GM19395 (cell line): ENCODE data around the gene EFCAB12.
"Not testable (repeated sequence)": the region's sequence is repeated elsewhere in the genome, so short reads cannot be mapped to it uniquely, and the experiment has no call there.

Experiments used
- ATAC-seq: cut with Tn5 transposase; IDR thresholded peaks from one replicate; pipeline ENCODE4 v1.9.1; 2021; ENCODE audit warnings: mild to moderate bottlenecking, moderate library complexity; ENCODE audit not compliant: unreplicated experiment

EFCAB12 gene

DNA sequence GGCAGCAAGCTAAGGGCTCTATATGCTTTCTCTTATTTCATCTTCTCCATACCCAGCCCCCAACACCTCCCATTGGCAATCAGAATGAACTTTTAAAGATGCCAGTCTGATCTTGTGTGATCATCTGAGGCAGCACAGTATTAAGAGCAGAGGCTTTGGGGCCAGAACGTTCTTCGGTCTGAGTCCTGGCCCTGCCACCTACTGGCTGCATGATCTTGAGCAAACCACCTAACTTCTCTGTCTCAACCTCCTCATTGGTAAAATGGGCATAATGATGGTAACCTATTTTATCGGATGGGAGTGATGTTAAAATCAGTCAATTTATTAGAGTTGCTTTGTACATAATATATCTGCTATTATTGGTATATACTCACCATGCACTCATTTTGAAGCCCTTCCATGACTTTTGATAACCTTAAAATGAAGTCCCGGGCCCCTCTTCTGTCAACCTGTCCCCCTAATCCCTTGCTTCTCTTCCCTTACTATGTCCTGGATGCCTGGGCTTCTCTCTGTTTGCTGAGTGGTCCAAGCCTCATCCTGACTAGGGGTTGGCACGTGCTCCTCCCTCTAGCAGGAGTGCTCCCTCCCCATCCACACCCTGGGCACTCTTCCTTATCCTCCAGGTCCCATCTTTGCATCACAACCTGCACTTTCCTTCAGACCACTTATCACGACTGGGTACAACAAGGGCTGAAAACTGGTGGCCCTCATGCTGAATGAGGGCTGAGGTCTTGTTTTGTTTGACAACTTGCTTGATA lies 6.3 kb downstream of the EFCAB12 start:
- ATAC-seq, result no peak

DNA sequence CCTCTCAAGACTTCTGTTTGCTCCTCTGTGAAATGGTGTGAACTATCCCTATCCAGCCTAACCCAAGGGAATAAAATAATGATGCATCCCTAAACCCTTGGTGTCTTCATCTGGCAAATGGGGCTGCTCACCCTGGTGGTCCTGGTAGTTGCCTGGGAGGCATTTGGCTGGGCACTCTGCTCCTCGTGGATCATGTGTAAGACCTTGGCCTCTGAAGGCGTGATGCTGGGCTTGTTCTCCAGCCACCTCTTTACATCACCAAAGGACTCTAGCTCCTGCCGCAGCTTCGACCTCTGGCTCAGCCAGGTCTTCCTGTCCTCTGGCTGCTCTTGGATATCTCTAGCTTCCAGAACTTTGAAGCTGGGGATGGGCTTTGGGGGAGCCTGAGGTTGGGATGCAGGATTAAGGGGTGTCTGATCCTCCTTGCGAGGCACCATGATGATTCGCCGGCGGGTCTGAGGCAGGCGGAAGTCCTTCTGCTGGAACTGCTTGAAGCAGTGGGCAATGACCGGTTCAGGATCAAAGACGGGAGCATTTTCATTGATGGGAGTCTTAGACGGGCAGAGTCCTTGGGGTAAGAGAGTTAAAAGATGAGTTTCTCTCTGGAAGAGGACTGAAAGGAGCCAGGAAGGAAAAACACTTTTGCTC lies 7.1 kb downstream of the EFCAB12 start:
- ATAC-seq, result no peak

DNA sequence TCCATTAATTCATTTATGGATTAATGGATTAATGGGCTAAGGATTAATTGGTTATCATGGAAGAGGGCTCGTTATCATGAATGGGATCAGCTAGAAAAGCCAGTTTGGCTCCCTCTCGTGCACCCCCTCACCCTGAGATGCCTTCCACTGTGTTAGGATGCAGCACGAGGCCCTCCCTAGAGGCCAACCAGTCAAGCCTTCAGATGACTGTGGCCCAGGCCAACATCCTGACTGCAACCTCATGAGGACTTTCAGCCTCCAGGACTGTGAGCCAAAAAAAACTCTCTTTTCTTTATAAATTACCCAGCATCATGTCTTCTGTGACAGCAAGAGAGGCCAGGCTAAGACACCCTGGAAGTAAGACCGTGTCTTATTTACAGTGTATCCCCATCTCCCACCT lies 9.0 kb downstream of the EFCAB12 start:
- ATAC-seq, result no peak

DNA sequence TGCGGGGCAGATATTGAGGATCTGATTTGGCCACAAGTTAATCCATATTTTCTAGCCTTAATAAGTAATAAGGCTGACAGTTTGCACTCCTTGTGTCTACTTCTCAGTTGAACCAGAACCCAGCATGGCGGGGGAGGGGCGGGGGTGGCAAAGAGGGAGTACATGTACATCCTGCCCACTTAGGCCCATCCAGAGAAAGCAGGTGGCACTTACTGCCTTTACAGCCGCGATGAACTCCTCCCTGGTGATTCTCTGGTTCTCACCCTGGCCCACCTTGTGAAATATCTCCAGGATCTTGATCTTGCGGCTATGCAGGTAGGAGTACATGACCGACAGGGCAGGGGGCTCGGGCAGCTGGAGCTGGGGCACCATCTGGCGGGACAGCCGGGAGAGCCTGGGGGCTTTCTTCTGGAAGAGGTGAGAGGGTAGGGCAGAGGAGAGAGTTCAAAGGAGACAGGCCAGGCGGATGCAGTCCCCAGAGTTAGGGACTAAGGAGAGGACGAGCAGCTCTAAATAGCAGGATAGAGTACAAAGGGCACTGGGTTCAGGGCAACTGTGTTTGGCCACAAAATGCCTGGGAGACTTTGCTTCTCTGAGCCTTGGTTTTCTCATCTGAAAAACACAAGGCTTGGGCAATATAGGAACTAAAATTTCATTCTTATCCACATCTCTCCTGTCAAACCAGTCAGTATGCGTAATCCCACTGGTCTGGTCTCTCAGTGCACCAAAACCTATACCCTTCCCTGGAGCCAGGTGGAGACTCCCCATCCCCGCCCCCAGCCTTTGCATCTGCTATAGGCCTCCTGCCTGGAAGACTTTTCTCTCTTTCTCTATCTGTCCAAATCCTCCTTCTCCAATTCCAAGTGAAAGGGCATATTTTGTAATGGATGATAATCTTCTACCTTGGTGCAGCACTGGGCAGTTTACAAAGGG lies 10.1 kb downstream of the EFCAB12 start:
- ATAC-seq, result no peak

DNA sequence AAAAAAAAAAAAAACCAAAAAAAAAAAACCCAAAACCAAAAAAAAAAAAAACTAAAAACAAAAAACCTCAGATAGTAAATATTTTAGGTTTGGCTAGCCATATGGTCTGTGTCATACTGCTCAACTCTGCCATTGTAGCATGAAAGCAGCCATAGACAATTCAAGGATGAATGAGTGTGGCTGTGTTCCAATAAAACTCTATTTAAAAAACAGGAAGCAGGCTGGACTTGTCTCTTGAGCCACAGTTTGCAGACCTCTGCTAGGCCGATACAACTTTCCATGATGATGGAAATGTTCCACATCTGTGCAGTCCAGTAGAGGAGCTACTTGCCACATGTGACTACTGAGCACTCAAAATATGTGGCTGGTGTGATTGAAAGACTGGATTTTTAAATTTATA lies 11.1 kb downstream of the EFCAB12 start:
- no peak for ATAC-seq

DNA sequence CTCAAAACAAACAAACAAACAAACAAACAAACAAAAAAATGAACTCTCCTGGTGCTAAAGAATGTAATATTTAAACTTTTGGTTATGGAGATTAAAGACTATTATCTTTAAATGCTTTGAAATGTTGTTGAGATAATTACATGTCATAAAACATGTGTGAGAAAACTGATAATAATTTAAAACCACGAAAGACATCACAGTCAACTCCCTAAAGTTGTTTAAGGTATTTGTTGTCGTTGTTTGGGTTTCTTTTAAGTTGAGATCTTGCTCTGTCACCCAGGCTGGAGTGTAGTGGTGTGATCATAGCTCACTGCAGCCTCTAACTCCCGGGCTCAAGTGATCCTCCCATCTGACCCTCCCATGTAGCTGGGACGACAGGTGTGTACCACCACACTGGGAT lies 12.0 kb downstream of the EFCAB12 start:
- no peak for ATAC-seq

DNA sequence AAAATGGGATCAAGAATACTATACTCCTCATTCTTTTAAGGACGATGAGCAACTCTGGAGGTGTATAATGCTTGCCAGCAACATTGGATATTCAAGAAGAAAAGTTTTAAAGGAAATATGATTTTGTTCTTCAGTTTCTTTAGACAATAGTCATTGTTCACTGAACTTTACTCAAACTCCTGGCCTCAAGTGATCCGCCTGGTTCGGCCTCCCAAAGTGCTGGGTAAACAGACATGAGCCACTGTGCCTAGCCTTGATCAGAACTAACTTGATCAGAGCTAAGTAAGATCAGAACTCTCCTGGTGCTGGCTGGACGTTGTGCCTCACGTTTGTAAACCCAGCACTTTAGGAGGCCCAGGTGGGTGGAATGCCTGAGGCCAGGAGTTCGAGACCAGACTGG lies 12.6 kb downstream of the EFCAB12 start:
- no peak for ATAC-seq

DNA sequence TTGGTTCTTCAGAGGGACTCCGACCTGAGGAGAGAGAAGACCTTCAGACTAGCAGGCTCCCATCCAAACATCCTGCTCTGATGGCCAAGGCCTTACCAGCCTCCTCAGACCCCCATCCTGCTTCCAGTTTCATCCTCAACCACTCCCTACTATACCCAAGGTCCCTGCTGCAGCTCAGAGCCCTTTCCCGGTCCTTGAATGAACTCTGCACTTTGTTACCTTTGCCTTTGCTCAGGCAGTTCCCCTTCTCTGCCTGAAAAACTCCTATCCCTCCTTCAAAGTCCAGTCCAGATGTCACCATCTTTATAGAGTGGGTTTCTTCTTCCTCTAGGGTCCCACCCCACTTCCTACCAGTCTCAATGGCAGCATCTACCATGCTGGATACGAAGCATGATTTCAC lies 13.1 kb downstream of the EFCAB12 start:
- no peak for ATAC-seq

DNA sequence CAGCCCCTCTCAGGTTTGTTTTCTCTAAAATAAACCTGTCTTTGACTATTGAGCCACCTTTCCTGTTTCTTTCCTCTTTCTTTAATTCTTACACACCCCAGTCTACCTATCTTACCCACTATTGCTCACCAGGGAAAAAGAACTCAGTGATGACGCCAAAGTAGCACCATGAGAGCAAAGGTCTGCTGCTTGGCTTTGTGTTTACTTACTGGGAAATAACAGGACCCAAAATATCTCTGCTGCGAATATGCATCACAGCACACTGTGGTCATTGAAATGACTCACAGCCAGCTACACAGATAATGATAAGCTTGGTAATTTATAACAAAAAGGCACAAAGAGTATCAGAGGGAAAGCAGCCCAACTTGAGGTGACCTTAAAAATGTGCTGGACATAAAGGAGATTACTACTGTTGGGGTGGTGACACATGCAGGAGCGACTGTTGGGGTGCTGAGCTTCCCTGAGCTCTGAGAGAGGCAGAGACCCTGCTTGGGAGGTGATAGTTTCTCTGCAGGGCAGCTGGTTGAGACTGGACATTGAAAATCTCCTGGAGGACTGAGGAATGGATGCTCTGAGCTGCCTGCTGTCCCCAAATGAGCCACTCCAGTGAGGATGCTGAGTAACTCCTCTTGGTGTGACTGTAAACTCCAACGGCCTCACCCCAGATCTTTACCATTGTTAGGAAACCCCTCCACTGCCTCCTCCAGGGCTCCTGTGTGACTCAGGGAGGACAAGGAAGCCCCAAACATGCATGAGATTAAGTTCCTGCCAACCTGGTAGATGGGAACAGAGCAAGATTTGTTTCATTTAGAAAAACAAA lies 14.5 kb downstream of the EFCAB12 start:
- no peak for ATAC-seq

DNA sequence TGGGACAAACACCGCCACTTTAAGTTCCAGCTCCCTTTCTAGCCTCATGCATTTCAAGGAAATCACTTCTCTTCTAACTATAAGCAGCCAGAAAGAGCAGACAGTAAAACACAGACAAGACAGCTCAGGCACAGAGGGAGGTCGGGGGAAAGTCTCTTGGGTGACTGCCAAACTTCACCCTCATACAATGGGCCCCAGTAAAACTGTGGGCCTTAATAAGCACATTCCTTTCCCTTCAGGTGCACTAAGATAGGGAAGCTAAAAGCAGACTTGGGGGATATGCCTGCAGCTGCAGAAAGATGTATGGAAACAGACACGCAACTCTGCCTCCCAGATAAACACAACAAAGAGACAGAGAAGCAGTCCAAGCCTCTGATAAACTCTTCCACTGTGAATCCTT lies 15.2 kb downstream of the EFCAB12 start:
- ATAC-seq, result not testable (repeated sequence)

DNA sequence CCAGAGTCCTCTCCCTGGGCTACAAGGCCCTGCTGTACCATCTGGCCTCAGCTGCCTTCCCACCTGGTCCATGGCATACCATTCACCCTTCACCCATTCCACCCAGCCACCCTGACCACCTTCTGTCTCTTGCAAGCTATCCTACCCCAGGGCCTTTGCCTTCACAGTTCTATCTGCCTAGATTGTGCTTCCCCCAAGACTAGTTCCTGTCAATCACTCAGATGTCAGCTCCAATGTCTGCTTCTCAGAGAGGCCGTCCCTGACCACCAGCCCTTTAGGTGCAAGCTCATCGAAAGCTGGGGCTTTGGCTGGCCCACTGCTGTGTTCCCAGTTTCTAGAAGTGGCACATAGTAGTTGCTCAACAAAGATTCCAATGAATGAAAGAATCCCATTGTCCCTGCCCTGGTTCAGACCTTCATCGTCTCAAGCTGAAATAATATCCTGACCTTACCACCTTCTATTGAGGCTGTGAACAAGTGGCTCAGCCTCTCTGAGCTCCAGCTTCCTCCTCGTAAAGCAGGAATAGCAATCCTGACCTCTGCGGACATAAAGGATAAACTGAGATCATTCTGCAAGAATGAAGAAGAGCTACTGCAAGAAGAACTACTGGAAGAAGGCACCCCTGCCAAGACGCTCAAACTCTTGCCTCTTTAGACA lies 15.8 kb downstream of the EFCAB12 start:
- ATAC-seq, result no peak

DNA sequence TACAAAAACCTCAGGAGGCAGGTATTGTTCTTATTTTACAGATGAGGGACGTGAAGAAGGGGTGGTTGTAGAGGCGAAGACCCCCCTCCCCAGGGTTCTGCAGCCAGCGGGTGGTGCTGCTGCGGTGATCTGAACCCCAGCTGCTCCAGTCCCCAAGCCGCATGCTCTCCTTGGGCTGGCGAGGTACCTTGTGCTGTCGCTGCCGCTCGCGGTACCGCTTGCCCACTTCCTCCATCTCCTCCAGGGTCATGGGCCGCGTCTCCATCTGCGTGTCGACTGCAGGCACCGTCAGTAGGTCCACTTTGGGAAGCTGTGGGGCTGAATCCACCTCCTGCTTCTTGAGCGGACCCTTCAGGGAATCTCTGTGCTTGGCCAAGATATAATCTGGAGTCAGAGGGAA lies 17.5 kb downstream of the EFCAB12 start:
- ATAC-seq, result no peak

DNA sequence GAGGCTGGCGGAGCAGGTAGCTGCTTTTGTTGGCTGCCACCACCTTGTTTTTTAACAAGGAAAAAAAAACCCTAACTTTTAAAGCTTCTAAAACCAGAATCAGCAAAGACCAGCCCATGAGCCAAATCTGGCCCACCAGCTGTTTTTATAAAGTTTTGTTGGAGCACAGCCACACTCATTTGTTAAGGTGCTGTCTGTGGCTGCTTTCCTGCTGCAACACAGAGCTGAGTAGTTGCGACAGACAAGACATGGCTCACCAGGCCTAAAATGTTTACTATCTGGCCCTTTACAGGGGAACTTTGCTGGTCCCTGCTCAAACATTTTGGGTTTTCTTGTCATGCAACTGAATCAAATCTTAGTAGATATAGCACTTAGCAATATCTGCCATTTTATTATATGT lies 18.9 kb downstream of the EFCAB12 start:
- no peak for ATAC-seq

DNA sequence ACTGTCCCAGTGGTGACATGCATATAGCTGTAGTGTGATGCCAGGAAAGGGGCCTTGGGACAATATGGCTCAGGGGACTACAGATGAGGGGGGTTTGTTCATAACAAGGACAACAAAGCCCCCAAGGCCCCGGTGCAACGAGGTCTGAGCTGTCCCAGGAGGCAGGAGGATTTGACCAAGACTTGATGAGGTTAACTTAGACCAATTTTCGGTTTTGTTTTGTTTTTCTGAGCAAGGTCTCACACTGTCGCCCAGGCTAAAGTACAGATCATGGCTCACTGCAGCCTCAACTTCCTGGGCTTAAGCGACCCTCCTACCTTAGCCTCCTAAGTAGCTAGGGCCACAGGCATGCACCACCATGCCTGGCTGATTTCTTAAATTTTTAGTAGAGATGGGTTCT lies 23.8 kb downstream of the EFCAB12 start:
- ATAC-seq, result no peak

DNA sequence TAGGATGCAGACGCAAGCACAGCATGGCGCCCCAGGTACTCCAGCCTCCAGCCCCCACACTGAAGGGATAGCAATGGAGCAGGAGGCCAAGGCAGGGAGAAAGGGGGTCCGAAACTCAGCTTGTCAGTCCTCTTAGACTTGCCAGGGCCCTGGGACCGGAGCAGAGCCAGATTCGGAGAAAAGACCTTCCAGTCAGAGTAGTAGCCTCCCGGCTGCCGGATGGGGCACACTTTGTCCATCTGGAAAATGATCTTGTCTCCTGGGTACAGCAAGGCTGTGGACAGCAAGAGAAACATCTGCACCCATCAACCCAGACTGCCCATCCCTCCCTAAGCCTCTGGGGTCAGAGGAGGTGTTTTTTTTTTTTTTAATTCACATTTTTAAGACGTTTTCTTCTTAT lies 24.3 kb downstream of the EFCAB12 start:
- ATAC-seq, result no peak

DNA sequence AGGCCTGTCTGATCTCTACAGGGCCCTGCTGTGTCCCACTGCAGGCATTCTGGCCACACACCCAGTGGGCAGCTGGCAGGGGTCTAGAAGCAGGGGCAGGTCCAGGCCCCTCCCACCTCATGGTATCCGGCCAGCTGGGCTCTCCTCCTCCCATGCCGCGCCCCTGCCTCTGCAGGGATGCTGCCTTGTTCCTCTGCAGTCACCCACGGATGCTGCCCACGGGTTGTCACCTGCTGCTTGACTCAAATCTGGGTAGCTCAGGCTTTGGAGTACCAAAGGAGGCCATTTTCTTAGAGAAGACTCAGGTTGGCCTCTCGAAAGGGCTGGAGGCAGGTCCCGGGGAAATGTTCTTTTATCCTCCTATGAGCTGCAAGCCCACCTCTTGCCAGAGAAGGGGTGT lies 25.0 kb downstream of the EFCAB12 start:
- ATAC-seq, result no peak

DNA sequence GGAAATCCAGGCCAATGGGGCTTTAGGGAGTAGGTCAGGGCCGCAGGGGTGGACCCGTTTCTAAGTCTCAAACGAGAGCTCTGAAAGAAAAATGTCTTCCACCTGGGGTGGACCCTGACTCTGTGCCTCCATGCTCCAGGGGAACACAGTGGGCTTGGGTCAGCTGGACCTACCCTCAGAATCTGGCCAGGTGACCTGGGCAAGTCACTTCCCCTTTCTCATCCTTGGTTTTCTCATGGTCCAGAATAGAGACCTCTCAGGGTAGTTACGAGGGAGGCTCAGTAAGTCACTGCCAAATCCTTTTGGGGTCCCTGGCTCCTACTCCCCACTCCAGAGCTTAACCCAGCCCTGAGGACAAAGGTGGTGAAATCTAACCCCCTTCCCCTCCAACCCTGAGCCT lies 25.8 kb downstream of the EFCAB12 start:
- no peak for ATAC-seq

DNA sequence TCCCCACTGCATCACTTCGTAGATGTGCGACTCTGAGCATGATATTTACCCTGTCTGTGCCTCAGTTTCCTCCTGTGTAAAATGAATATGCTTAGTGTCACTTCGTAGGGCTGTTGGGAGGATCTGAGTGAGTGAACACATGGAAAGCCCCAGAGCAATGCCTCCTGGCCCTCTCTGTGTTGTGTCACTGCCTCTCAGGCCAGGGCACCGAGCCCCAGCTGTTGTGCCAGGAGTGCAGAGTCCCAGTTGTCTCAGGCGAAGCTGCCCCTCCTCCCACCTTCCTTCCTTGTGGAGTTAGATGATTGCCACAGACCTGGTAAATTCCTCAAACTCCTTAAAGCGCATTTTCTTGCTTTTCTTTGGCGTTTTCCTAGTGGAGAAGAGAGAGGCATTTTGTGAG lies 26.2 kb downstream of the EFCAB12 start:
- ATAC-seq, result no peak

DNA sequence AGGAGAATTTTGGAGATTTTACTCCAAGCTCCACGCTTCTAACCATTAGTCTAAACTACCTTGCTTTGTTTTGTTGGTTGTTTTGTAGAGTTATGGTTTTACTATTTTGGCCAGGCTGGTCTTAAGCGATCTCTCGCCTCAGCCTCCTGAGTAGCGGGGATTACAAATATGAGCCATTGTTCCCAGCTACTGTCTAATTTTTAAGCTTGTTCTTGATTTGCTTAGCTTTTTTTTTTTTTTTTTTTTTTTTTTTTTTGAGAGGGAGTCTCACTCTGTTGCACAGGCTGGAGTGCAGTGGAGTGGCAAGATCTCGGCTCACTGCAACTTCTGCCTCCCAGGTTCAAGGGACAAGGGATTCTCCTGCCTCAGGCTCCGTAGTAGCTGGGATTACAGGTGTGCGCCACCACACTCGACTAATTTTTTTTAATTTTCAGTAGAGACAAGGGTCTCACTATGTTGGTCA lies 28.5 kb downstream of the EFCAB12 start:
- ATAC-seq, result no peak
